IMR-90 (cell line): Measurements from ENCODE around the gene RAD51B. TPM values are rescaled to one million over a fixed set of nuclear protein-coding genes. Genes with fewer than 3 reads are reported as not detected.

Source experiments
- ATAC-seq: fragments of 200-7000 bp; cut with Tn5 transposase; 2 replicates; pipeline ENCODE4 v1.9.1; 2020; ENCODE audit warnings: low read depth, mild to moderate bottlenecking, moderate library complexity
- BruUV-seq: library from RNA; stranded (reverse); fragments of 400-500 nt; replicated peaks from 2 replicates; lab custom pipeline; 2021; lab: Mats Ljungman, UMichigan
- CTCF ChIA-PET: fragments of 300-600 bp; formaldehyde crosslinking; extraction: SDS; loops from one replicate; lab custom pipeline; 2021; ENCODE audit warnings: antibody characterized with exemption; lab: Yijun Ruan, JAX
- POLR2A ChIA-PET: fragments of 300-600 bp; sonication (Branson Sonifier 250); formaldehyde crosslinking; loops from one replicate; lab custom pipeline; 2022; ENCODE audit warnings: antibody characterized with exemption; ENCODE audit not compliant: unreplicated experiment; lab: Charles Lee
- DNase-seq: peaks from one replicate; pipeline ENCODE4 v3.0.0; 2013
- H2AFZ ChIP-seq: replicated peaks from 2 replicates; pipeline ENCODE3; 2013; ENCODE audit warnings: low read length, mild to moderate bottlenecking; ENCODE audit not compliant: poor library complexity
- H2AK5ac ChIP-seq: 2 replicates; pipeline ENCODE4 v1.6.1; 2013; ENCODE audit warnings: low read depth, low read length, inconsistent platforms
- H2AK9ac ChIP-seq: replicated peaks from 2 replicates; pipeline ENCODE3; 2013; ENCODE audit warnings: mild to moderate bottlenecking, low read depth, low read length, moderate library complexity; ENCODE audit not compliant: poor library complexity
- H2BK120ac ChIP-seq: 2 replicates; pipeline ENCODE4 v1.6.1; 2013; ENCODE audit warnings: low read depth, low read length, inconsistent platforms
- H2BK15ac ChIP-seq: 3 replicates; pipeline ENCODE4 v1.6.1; 2013; ENCODE audit warnings: low read depth, low read length, inconsistent platforms
- H2BK20ac ChIP-seq: 2 replicates; pipeline ENCODE4 v1.6.1; 2013; ENCODE audit warnings: low read depth, mild to moderate bottlenecking, inconsistent platforms, low read length, moderate library complexity
- H2BK5ac ChIP-seq: 2 replicates; pipeline ENCODE4 v1.6.1; 2013; ENCODE audit warnings: mild to moderate bottlenecking, low read depth, low read length, inconsistent platforms; ENCODE audit not compliant: poor library complexity, severe bottlenecking
- H3K14ac ChIP-seq: replicated peaks from 2 replicates; pipeline ENCODE4 v1.6.1; 2013; ENCODE audit warnings: low read depth, low read length, inconsistent platforms
- H3K18ac ChIP-seq: 2 replicates; pipeline ENCODE4 v1.6.1; 2013; ENCODE audit warnings: low read depth, low read length, control low read depth
- H3K23ac ChIP-seq: 2 replicates; pipeline ENCODE4 v1.6.1; 2013; ENCODE audit warnings: low read depth, low read length, inconsistent platforms
- H3K27ac ChIP-seq: 2 replicates; pipeline ENCODE4 v1.5.1; 2013; ENCODE audit warnings: mild to moderate bottlenecking, control low read depth, low read length; ENCODE audit not compliant: insufficient read depth
- H3K27me3 ChIP-seq: 2 replicates; pipeline ENCODE4 v1.6.1; 2013; ENCODE audit warnings: low read length; ENCODE audit not compliant: control insufficient read depth, insufficient read depth
- H3K36me3 ChIP-seq: 2 replicates; pipeline ENCODE4 v1.6.1; 2013; ENCODE audit warnings: low read length, mixed read lengths; ENCODE audit not compliant: control insufficient read depth, insufficient read depth
- H3K4ac ChIP-seq: 2 replicates; pipeline ENCODE4 v1.6.1; 2013; ENCODE audit warnings: low read depth, low read length, inconsistent platforms
- H3K4me1 ChIP-seq: 2 replicates; pipeline ENCODE4 v1.6.1; 2013; ENCODE audit warnings: low read length, mixed read lengths; ENCODE audit not compliant: control insufficient read depth, insufficient read depth
- H3K4me2 ChIP-seq: 2 replicates; pipeline ENCODE4 v1.6.1; 2013; ENCODE audit warnings: low read depth, mild to moderate bottlenecking, control low read depth, low read length, moderate library complexity
- H3K4me3 ChIP-seq: 2 replicates; pipeline ENCODE4 v1.5.1; 2013; ENCODE audit warnings: low read depth, mild to moderate bottlenecking, control low read depth, low read length, moderate library complexity; ENCODE audit not compliant: insufficient read depth
- H3K56ac ChIP-seq: 2 replicates; pipeline ENCODE4 v1.6.1; 2013; ENCODE audit warnings: low read length, inconsistent platforms; ENCODE audit not compliant: insufficient read depth; ENCODE audit errors: extremely low read depth
- H3K79me1 ChIP-seq, 2 experiments: 2 replicates each; pipeline ENCODE4 v1.6.1; 2013; ENCODE audit warnings: low read length in 2 of 2, inconsistent platforms in 1 of 2, low read depth in 1 of 2
- H3K9ac ChIP-seq: 2 replicates; pipeline ENCODE4 v1.6.1; 2013; ENCODE audit warnings: low read depth, low read length, control low read depth
- H3K9me1 ChIP-seq: 2 replicates; pipeline ENCODE4 v1.6.1; 2013; ENCODE audit warnings: low read length, inconsistent platforms; ENCODE audit not compliant: insufficient read depth
- H3K9me3 ChIP-seq: 2 replicates; pipeline ENCODE4 v1.6.1; 2013; ENCODE audit warnings: low read length; ENCODE audit not compliant: control insufficient read depth, insufficient read depth
- H4K20me1 ChIP-seq: 2 replicates; pipeline ENCODE4 v1.6.1; 2013; ENCODE audit warnings: low read length, inconsistent platforms; ENCODE audit not compliant: insufficient read depth
- H4K5ac ChIP-seq: 2 replicates; pipeline ENCODE4 v1.6.1; 2013; ENCODE audit warnings: mild to moderate bottlenecking, low read depth, low read length, control low read depth
- H4K8ac ChIP-seq, 2 experiments: 2 replicates each; pipeline ENCODE4 v1.6.1; 2013; ENCODE audit warnings: low read depth in 2 of 2, low read length in 2 of 2, control low read depth in 1 of 2, inconsistent platforms in 1 of 2
- H4K91ac ChIP-seq: 2 replicates; pipeline ENCODE4 v1.6.1; 2013; ENCODE audit warnings: low read depth, low read length, inconsistent platforms; ENCODE audit not compliant: insufficient read depth
- BHLHE40 ChIP-seq: fragments of 150-350 bp; IDR thresholded peaks from 2 replicates; pipeline ENCODE4 v1.6.1; 2016; ENCODE audit warnings: mild to moderate bottlenecking, low read depth, low read length
- CEBPB ChIP-seq: IDR thresholded peaks from 2 replicates; pipeline ENCODE4 v1.6.1; 2012; ENCODE audit warnings: low read depth, low read length, improper control_type of control experiment
- CHD1 ChIP-seq: IDR thresholded peaks from 2 replicates; pipeline ENCODE4 v1.6.1; 2012; ENCODE audit warnings: low read depth, low read length, improper control_type of control experiment
- FOS ChIP-seq: fragments of 150-350 bp; IDR thresholded peaks from 2 replicates; pipeline ENCODE4 v1.6.1; 2016; ENCODE audit warnings: low read depth, low read length
- MAFK ChIP-seq: IDR thresholded peaks from 2 replicates; pipeline ENCODE4 v1.6.1; 2012; ENCODE audit warnings: low read depth, low read length, improper control_type of control experiment
- MAZ ChIP-seq: IDR thresholded peaks from 2 replicates; pipeline ENCODE4 v1.6.1; 2012; ENCODE audit warnings: low read depth, mild to moderate bottlenecking, low read length, improper control_type of control experiment, moderate library complexity, borderline replicate concordance
- MXI1 ChIP-seq: IDR thresholded peaks from 2 replicates; pipeline ENCODE4 v1.6.1; 2012; ENCODE audit warnings: low read depth, mild to moderate bottlenecking, low read length, moderate library complexity, borderline replicate concordance
- NFE2L2 ChIP-seq: fragments of 150-350 bp; IDR thresholded peaks from 2 replicates; pipeline ENCODE4 v1.6.1; 2016; ENCODE audit warnings: low read depth, mild to moderate bottlenecking, low read length
- POLR2A ChIP-seq: IDR thresholded peaks from 2 replicates; pipeline ENCODE4 v1.6.1; 2012; ENCODE audit warnings: mild to moderate bottlenecking, low read depth, low read length
- RAD21 ChIP-seq: IDR thresholded peaks from 2 replicates; pipeline ENCODE4 v1.6.1; 2012; ENCODE audit warnings: low read length, improper control_type of control experiment
- RCOR1 ChIP-seq: IDR thresholded peaks from 2 replicates; pipeline ENCODE4 v1.6.1; 2012; ENCODE audit warnings: mild to moderate bottlenecking, low read length, improper control_type of control experiment; ENCODE audit not compliant: insufficient replicate concordance
- RFX5 ChIP-seq: IDR thresholded peaks from 2 replicates; pipeline ENCODE4 v1.8.0; 2012; ENCODE audit warnings: low read depth, mild to moderate bottlenecking, low read length, moderate library complexity
- SMC3 ChIP-seq: fragments of 150-350 bp; IDR thresholded peaks from 2 replicates; pipeline ENCODE4 v1.6.1; 2016; ENCODE audit warnings: low read depth, mild to moderate bottlenecking, antibody characterized with exemption, low read length, moderate library complexity
- USF2 ChIP-seq: fragments of 150-350 bp; IDR thresholded peaks from 2 replicates; pipeline ENCODE4 v1.6.1; 2017; ENCODE audit warnings: mild to moderate bottlenecking, antibody characterized with exemption, low read length, low read depth
- WGBS, 2 experiments: methylation state at CpG; one replicate each; pipeline versions ENCODE4 v1.1.5 to v1.1.7; 2013; ENCODE audit warnings: missing lambda C conversion rate in 2 of 2; ENCODE audit not compliant: insufficient read length in 1 of 2; ENCODE audit errors: extremely low coverage in 2 of 2; 5-methylcytosine and 5-hydroxymethylcytosine counted together
- dilution Hi-C: fragments of 300-500 bp; cut with HindIII; formaldehyde crosslinking; loops from one replicate; pipeline ENCODE4 v1.14.3; 2018; ENCODE audit warnings: low sequenced_read_pairs; ENCODE audit not compliant: unreplicated experiment
- in situ Hi-C: fragments of 300-500 bp; cut with MboI; formaldehyde crosslinking; loops from 3 replicates; pipeline ENCODE4 v1.14.3; 2019; ENCODE audit warnings: low sequenced_read_pairs, inconsistent platforms, mixed read lengths
- intact Hi-C: fragments of 100-400 bp; cut with micrococcal nuclease; formaldehyde crosslinking; loops from 2 replicates; pipeline ENCODE4 v1.10.0; 2022
- polyA plus RNA-seq, 3 experiments: library from polyadenylated mRNA; depleted of rRNA; stranded (reverse); fragments of >200 nt; gene quantifications; 2 replicates each; pipeline ENCODE4 v1.2.3, GENCODE V29; 2012; ENCODE audit warnings: low replicate concordance in 1 of 3
- total RNA-seq: library from RNA; depleted of rRNA; stranded (reverse); fragments of >200 nt; gene quantifications from 2 replicates; pipeline ENCODE4 v1.2.3, GENCODE V29; 2012
- TF ChIP-seq, protein P1 (sequence below): conservative IDR thresholded peaks from 2 replicates; pipeline ENCODE4 v1.5.1; 2012; ENCODE audit warnings: mild to moderate bottlenecking, low read depth, low read length, improper control_type of control experiment
- TF ChIP-seq, protein P2 (sequence below): fragments of 150-350 bp; IDR thresholded peaks from 2 replicates; pipeline ENCODE4 v1.6.1; 2016; ENCODE audit warnings: low read depth, mild to moderate bottlenecking, low read length, moderate library complexity, borderline replicate concordance

Gene RAD51B
- total and polyA plus RNA-seq, 2 of the 4 experiments (the other 2 are of a cell fraction) = 5.1 to 18.8 TPM

DNA sequence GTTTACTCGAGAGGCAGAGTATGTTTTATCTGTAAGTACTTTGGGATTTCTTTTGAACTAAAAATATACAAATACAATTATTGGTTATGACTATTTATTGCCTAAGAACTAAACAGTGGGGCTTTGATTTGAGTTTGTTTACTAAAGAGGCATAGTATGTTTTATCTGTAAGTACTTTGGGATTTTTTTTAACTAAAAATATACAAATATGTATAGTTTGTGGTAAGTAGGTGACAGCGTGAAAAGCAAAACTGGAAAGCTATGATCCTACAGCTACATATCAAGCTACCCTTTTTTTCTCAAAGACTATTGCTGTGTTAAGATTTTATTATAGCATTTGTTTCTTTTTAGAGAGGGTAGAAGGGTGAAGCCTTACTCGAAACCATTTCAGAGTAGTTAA lies 171.0 kb downstream of the RAD51B start:
- Histone ChIP-seq H3K9me3 (no peaks in the 10 kb centered on the region), H2BK120ac (no peak overlapping the region), H3K18ac (no peak overlapping the region), H3K23ac (no peak overlapping the region), H3K9me1 (no peaks in the 10 kb centered on the region; the same call in 1 of the 2 replicates), H3K27me3 (no peaks in the 10 kb centered on the region), H3K14ac (no peak overlapping the region), H3K4me1 (peaks cover 4% of the 10 kb centered on the region), H2AFZ (no peak overlapping the region), H2BK15ac (no peak overlapping the region), H3K9ac (no peak overlapping the region), H2AK5ac (no peak overlapping the region), H2BK20ac (no peak overlapping the region), H4K5ac (no peak overlapping the region), H3K79me1 (no peaks in the 10 kb centered on the region; a peak in 1 of 4 replicates), H3K27ac (no peak overlapping the region), H2AK9ac (no peak overlapping the region), H4K20me1 (no peaks in the 10 kb centered on the region), H3K4me2 (no peak overlapping the region), H3K4ac (no peak overlapping the region), H3K36me3 (no peaks in the 10 kb centered on the region), H4K91ac (no peak overlapping the region), H3K4me3 (no peak overlapping the region), H2BK5ac (no peak overlapping the region), H3K56ac (no peak overlapping the region), H4K8ac (no peak overlapping the region)
- POLR2A ChIA-PET = no interaction called here
- no TSS peak for BruUV-seq
- DNase-seq (no peak), ATAC-seq (no peak)
- no CpG with 5 or more reads among the region's 3 CpGs for WGBS, 2 experiments
- in situ Hi-C loops = no loop called here
- TF ChIP-seq BHLHE40 (no peak), MAFK (no peak), POLR2A (no peak), CHD1 (no peak), MXI1 (no peak), RCOR1 (no peak), RFX5 (no peak), FOS (no peak), MAZ (no peak), RAD21 (no peak), NFE2L2 (no peak), USF2 (no peak), SMC3 (no peak), CEBPB (no peak)
- TF ChIP-seq, protein P1, sequence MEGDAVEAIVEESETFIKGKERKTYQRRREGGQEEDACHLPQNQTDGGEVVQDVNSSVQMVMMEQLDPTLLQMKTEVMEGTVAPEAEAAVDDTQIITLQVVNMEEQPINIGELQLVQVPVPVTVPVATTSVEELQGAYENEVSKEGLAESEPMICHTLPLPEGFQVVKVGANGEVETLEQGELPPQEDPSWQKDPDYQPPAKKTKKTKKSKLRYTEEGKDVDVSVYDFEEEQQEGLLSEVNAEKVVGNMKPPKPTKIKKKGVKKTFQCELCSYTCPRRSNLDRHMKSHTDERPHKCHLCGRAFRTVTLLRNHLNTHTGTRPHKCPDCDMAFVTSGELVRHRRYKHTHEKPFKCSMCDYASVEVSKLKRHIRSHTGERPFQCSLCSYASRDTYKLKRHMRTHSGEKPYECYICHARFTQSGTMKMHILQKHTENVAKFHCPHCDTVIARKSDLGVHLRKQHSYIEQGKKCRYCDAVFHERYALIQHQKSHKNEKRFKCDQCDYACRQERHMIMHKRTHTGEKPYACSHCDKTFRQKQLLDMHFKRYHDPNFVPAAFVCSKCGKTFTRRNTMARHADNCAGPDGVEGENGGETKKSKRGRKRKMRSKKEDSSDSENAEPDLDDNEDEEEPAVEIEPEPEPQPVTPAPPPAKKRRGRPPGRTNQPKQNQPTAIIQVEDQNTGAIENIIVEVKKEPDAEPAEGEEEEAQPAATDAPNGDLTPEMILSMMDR = no peak
- TF ChIP-seq, protein P2, sequence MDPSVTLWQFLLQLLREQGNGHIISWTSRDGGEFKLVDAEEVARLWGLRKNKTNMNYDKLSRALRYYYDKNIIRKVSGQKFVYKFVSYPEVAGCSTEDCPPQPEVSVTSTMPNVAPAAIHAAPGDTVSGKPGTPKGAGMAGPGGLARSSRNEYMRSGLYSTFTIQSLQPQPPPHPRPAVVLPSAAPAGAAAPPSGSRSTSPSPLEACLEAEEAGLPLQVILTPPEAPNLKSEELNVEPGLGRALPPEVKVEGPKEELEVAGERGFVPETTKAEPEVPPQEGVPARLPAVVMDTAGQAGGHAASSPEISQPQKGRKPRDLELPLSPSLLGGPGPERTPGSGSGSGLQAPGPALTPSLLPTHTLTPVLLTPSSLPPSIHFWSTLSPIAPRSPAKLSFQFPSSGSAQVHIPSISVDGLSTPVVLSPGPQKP = no peak
- CTCF ChIA-PET = interaction anchor here (0.6 kb wide), 2 partner anchors 10 to 161 kb away, joined by 4 to 6 read pairs; no protein-coding TSS in a partner anchor
- dilution Hi-C loops = no loop called here
- intact Hi-C loops = no loop called here
